Endothelial cell of umbilical vein (primary cell): ENCODE data around the gene TMEM273.

ENCODE experiments used
- EZH2 ChIP-seq: IDR thresholded peaks from 2 replicates; pipeline ENCODE4 v1.6.1; 2012; ENCODE audit warnings: borderline replicate concordance, low read depth, mild to moderate bottlenecking, moderate library complexity, low read length, inconsistent platforms; ENCODE audit not compliant: severe bottlenecking
- GATA2 ChIP-seq: IDR thresholded peaks from 2 replicates; pipeline ENCODE4 v1.7.0; 2011; ENCODE audit warnings: low read depth, mild to moderate bottlenecking, moderate library complexity, mixed read lengths, low read length; ENCODE audit not compliant: insufficient read length, insufficient read depth
- JUN ChIP-seq: IDR thresholded peaks from 2 replicates; pipeline ENCODE4 v1.6.1; 2011; ENCODE audit warnings: borderline replicate concordance, low read depth; ENCODE audit not compliant: insufficient read length, insufficient read depth
- MYC ChIP-seq: IDR thresholded peaks from one replicate; pipeline ENCODE4 v1.6.1; 2011; ENCODE audit warnings: mild to moderate bottlenecking, low read depth, low read length
- POLR2A ChIP-seq: IDR thresholded peaks from 2 replicates; pipeline ENCODE4 v1.6.1; 2012; ENCODE audit warnings: low read depth, mild to moderate bottlenecking, control low read depth, low read length
- POLR2AphosphoS5 ChIP-seq: IDR thresholded peaks from 2 replicates; pipeline ENCODE4 v1.6.1; 2012; ENCODE audit warnings: low read depth, mild to moderate bottlenecking, control low read depth, low read length, moderate library complexity; ENCODE audit not compliant: insufficient read depth
- TF ChIP-seq, protein P1 (sequence below), 2 donors: IDR thresholded peaks; 1 replicate in 1 of 2; 2 replicates in 1 of 2; pipeline ENCODE4 v1.5.1; 2011; ENCODE audit warnings: low read length in 2 of 2, mild to moderate bottlenecking in 2 of 2, moderate library complexity in 2 of 2, control low read depth in 1 of 2, inconsistent platforms in 1 of 2, low read depth in 1 of 2; ENCODE audit not compliant: insufficient read depth in 1 of 2; ENCODE audit errors: extremely low read depth in 1 of 2
- TF ChIP-seq, protein P2 (sequence below): IDR thresholded peaks from 2 replicates; pipeline ENCODE4 v1.6.1; 2011; ENCODE audit not compliant: insufficient read depth, insufficient read length

DNA sequence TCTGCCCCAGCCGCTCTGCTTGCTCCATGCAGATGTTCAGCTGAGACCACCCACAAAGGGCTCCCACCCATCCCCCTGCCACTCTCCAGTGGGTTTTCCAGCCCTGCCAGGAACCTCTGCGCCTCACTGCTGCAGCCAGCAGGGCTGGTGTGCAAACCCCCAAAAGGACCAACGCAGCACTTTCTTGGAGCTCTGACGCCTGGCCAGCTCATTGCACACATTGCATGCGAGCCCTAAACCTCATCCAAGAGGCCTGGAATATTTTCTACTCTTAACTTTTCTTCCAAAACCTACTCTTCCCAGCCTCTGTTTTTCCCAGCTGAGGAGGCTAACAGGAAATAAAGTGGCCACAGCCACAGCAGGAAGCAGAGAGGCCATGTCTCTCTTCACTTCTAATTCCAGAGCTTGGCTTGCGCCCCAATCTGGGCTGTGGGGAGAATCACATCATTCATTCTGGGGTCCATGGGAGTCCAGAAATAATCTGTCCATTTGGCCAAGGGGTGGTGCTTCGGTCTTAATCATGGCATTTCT is 49.8 kb downstream of the TMEM273 start:
- TF ChIP-seq POLR2A = no peak
- TF ChIP-seq, protein P1, sequence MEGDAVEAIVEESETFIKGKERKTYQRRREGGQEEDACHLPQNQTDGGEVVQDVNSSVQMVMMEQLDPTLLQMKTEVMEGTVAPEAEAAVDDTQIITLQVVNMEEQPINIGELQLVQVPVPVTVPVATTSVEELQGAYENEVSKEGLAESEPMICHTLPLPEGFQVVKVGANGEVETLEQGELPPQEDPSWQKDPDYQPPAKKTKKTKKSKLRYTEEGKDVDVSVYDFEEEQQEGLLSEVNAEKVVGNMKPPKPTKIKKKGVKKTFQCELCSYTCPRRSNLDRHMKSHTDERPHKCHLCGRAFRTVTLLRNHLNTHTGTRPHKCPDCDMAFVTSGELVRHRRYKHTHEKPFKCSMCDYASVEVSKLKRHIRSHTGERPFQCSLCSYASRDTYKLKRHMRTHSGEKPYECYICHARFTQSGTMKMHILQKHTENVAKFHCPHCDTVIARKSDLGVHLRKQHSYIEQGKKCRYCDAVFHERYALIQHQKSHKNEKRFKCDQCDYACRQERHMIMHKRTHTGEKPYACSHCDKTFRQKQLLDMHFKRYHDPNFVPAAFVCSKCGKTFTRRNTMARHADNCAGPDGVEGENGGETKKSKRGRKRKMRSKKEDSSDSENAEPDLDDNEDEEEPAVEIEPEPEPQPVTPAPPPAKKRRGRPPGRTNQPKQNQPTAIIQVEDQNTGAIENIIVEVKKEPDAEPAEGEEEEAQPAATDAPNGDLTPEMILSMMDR (IDR thresholded peaks at IDR 0.05; ENCODE audit: extremely low read depth in 1 of 2, insufficient read depth in 1 of 2, low read depth in 1 of 2, low read length in 2 of 2) = no peak
- no peak for TF ChIP-seq MYC
- no peak for TF ChIP-seq EZH2
- no peak for TF ChIP-seq POLR2AphosphoS5
- TF ChIP-seq, protein P2, sequence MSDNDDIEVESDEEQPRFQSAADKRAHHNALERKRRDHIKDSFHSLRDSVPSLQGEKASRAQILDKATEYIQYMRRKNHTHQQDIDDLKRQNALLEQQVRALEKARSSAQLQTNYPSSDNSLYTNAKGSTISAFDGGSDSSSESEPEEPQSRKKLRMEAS = no peak
- TF ChIP-seq GATA2 = no peak
- TF ChIP-seq JUN = no peak
